Activated gamma-delta T cell (primary cell): ENCODE measurements around the gene CTAG2.
"Not testable (repeated sequence)": the region's sequence is repeated elsewhere in the genome, so short reads cannot be mapped to it uniquely, and the experiment has no call there.

Experiments used
- DNase-seq: peaks from one replicate; lab custom pipeline; 2025; lab: John Stamatoyannopoulos, UW

The CTAG2 gene

GRCh38 chrX:154648931-154649330, 4.4 kb downstream of the CTAG2 start:
- no peak for DNase-seq

GRCh38 chrX:154645745-154646378, 7.5 kb downstream of the CTAG2 start:
- not testable (repeated sequence) for DNase-seq

GRCh38 chrX:154643708-154644107, 9.7 kb downstream of the CTAG2 start:
- not testable (repeated sequence) for DNase-seq

- DNase-seq: not testable (repeated sequence)
Observed at GRCh38 chrX:154641740-154642139, 11.6 kb downstream of the CTAG2 start.

- DNase-seq: not testable (repeated sequence)
Observed at GRCh38 chrX:154633661-154634060, 19.7 kb downstream of the CTAG2 start.

GRCh38 chrX:154630949-154631348, 22.4 kb downstream of the CTAG2 start:
- DNase-seq: not testable (repeated sequence)

GRCh38 chrX:154628960-154629359, 24.4 kb downstream of the CTAG2 start:
- not testable (repeated sequence) for DNase-seq

- DNase-seq: not testable (repeated sequence)
Observed at GRCh38 chrX:154620767-154621414, 32.5 kb downstream of the CTAG2 start.

- DNase-seq: not testable (repeated sequence)
Observed at GRCh38 chrX:154619182-154619581, 34.2 kb downstream of the CTAG2 start, which contains the start of gene CTAG1B. Gene CTAG1B, minus strand, starts transcription at chrX:154619282. Its CDS starts 64 bp downstream, at chrX:154619218.

GRCh38 chrX:154613586-154613985, 39.8 kb downstream of the CTAG2 start:
- not testable (repeated sequence) for DNase-seq

- DNase-seq: not testable (repeated sequence)
Observed at GRCh38 chrX:154611146-154611545, 42.2 kb downstream of the CTAG2 start.

GRCh38 chrX:154608823-154609222, 44.6 kb downstream of the CTAG2 start:
- not testable (repeated sequence) for DNase-seq

GRCh38 chrX:154607976-154608375, 45.4 kb downstream of the CTAG2 start:
- DNase-seq: not testable (repeated sequence)

- no peak for DNase-seq
Observed at GRCh38 chrX:154607370-154607769, 46.0 kb downstream of the CTAG2 start.

GRCh38 chrX:154605566-154605965, 47.8 kb downstream of the CTAG2 start:
- DNase-seq: no peak

- no peak for DNase-seq
Observed at GRCh38 chrX:154603438-154604430, 49.6 kb downstream of the CTAG2 start.

GRCh38 chrX:154602766-154603437, 50.5 kb downstream of the CTAG2 start:
- no peak for DNase-seq

- DNase-seq: no peak
Observed at GRCh38 chrX:154602226-154602625, 51.2 kb downstream of the CTAG2 start.
